Measurements from ENCODE around the gene ATP2A1.
"Not testable (repeated sequence)": the region's sequence is repeated elsewhere in the genome, so short reads cannot be mapped to it uniquely, and the experiment has no call there.

The ATP2A1 gene

GRCh38 chr16:28859326-28859725 is 19.0 kb upstream of the ATP2A1 start:
- DNase-seq (ENCODE audit: low read depth): no peak

GRCh38 chr16:28863929-28864793 is 14.1 kb upstream of the ATP2A1 start:
- DNase-seq (ENCODE audit: low read depth): no peak

GRCh38 chr16:28865001-28865688 is 13.1 kb upstream of the ATP2A1 start:
- no peak for DNase-seq (ENCODE audit: low read depth)

- DNase-seq (ENCODE audit: low read depth): no peak
Measured at GRCh38 chr16:28865722-28866453, 12.4 kb upstream of the ATP2A1 start.

- no peak for DNase-seq (ENCODE audit: low read depth)
Measured at GRCh38 chr16:28866454-28866804, 11.9 kb upstream of the ATP2A1 start.

GRCh38 chr16:28867241-28867640 is 11.0 kb upstream of the ATP2A1 start:
- no peak for DNase-seq (ENCODE audit: low read depth)

- not testable (repeated sequence) for DNase-seq (ENCODE audit: low read depth)
Measured at GRCh38 chr16:28867646-28868045, 10.6 kb upstream of the ATP2A1 start.

GRCh38 chr16:28869201-28869600 is 9.1 kb upstream of the ATP2A1 start:
- DNase-seq (ENCODE audit: low read depth): no peak

GRCh38 chr16:28872952-28873351 is 5.3 kb upstream of the ATP2A1 start:
- DNase-seq (ENCODE audit: low read depth): no peak

- DNase-seq (ENCODE audit: low read depth): peak; percentile 26
Measured at GRCh38 chr16:28873543-28874201, 4.6 kb upstream of the ATP2A1 start.

- DNase-seq (ENCODE audit: low read depth): no peak
Measured at GRCh38 chr16:28874406-28874805, 3.9 kb upstream of the ATP2A1 start.

GRCh38 chr16:28875134-28876018 is 2.9 kb upstream of the ATP2A1 start:
- no peak for DNase-seq (ENCODE audit: low read depth)

GRCh38 chr16:28876019-28876659 is 2.1 kb upstream of the ATP2A1 start:
- no peak for DNase-seq (ENCODE audit: low read depth)

GRCh38 chr16:28876973-28877654 is 1.2 kb upstream of the ATP2A1 start:
- DNase-seq (ENCODE audit: low read depth): no peak

GRCh38 chr16:28877655-28878000 is 660 bp upstream of the ATP2A1 start:
- DNase-seq (ENCODE audit: low read depth): no peak

- DNase-seq (ENCODE audit: low read depth): no peak
Measured at GRCh38 chr16:28879261-28879840, 1.1 kb downstream of the ATP2A1 start.

GRCh38 chr16:28879841-28880588 is 1.7 kb downstream of the ATP2A1 start:
- DNase-seq (ENCODE audit: low read depth): peak; percentile 78

- no peak for DNase-seq (ENCODE audit: low read depth)
Measured at GRCh38 chr16:28880589-28880915, 2.3 kb downstream of the ATP2A1 start.

- DNase-seq (ENCODE audit: low read depth): no peak
Measured at GRCh38 chr16:28880955-28881354, 2.7 kb downstream of the ATP2A1 start.

Measured in stimulated activated CD8-positive, alpha-beta memory T cell treated with anti-CD3 and anti-CD28 coated beads, Interleukin-15, amount 100 ng/mL, for 1 hour (primary cell).